Measurements from ENCODE around the gene IFNL4.
"Not testable (repeated sequence)": the region's sequence is repeated elsewhere in the genome, so short reads cannot be mapped to it uniquely, and the experiment has no call there.

Gene IFNL4

DNA sequence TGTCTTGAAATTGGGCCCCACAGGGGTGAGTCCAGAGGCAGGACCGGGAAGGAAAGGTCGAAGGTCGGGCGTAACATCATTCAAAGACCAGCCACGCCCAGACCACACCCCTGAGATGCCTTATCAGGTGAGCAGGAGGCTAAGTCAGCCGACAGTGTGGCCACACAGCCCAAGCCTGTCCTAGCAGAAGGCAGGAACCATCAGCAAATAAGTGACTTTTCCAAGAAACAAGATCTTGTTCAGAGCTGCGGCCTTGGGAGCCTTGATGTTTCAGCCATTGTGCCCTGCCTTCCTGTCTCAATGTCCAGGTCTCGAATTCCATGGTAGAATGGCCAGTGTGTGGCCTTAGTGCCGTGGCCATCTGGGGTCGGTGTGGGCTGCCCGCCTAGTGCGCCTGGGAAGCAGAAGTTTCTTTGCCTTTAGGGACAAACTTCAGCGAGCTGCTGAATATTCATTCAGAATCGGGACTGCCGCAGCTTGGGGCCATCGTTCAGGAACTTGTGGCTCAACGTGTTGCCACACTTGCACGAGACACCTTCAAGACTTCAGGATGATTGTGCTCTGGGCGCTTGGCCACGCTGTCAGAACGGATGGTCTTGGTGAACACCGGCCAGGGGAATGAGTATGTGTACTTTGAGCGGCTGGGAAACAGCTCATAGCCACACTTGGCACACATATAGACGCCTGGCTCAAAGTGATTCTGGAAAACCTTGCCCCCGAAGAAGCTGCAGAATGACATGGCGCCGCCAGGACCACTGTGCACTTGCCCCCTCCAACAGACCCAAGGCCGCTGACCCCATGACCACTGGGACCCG lies 6.1 kb upstream of the IFNL4 start:
- DNase-seq (ENCODE audit: low read depth), result no peak

DNA sequence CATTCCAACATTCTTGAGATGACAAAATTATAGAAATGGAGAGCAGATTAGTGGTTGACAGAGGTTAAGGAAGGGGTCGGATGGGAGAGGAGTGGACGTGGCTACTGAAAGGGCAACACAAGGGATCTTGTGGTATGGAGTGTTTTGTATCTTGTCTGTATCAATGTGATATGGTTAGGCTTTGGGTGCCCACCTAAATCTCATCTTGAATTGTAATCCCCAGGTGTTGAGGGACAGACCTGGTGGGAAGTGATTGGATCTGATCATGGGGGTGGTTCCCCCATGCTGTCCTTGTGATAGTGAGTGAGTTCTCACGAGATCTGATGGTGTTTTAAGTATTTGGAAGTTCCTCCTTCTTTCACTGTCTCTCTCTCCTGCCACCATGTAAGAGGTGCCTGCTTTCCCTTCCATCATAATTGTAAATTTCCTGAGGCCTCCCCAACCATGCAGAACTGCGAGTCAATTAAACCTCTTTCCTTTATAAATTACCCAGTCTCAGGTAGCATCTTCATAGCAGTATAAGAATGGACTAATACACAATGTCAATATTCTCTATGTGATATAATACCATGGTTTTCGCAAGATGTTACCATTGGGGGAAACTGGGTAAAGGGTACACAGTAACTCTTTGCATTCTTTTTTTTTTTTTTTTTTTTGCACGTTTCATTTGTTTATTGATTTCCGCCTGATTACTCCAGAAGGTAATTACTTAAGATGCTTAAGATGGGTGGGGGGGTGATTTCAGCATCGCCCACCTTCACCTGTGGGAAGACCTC lies 4.9 kb upstream of the IFNL4 start:
- no peak for DNase-seq (ENCODE audit: low read depth)

DNA sequence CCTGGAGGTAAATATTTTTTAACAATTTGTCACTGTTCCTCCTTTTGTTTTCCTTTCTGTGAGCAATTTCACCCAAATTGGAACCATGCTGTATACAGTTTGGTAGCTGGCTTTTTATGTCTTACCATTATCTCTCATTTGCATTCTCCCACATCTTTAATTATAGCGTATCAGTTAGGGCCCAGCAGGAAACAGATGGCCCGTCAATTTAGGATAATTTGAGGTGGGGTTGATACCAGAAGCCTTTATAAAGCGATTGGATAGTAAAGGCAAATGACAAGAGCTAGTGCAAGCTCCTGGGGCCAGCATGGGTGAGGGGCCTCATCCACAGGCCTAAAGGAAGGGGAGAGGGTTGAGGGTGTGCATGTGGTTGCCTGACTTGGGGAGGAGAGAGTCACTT lies 3.8 kb upstream of the IFNL4 start:
- no peak for DNase-seq (ENCODE audit: low read depth)

DNA sequence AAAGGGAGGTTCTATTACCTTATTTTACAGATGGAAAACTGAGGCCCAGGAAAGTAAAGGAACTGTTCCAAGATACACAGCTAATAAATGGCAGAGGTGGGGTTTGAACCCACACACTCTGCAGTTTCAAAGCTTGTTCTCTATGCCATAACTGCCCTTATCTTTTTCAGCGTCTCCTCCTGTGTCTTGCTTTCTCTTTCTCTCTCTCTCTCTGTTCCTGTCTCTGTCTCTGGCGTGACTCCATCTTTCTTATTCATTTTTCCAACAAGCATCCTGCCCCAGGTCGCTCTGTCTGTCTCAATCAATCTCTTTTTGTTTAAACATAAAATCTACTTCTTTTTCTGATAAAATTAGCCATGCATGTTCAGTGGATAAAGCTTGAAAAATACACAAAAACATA lies 3.2 kb upstream of the IFNL4 start:
- no peak for DNase-seq (ENCODE audit: low read depth)

DNA sequence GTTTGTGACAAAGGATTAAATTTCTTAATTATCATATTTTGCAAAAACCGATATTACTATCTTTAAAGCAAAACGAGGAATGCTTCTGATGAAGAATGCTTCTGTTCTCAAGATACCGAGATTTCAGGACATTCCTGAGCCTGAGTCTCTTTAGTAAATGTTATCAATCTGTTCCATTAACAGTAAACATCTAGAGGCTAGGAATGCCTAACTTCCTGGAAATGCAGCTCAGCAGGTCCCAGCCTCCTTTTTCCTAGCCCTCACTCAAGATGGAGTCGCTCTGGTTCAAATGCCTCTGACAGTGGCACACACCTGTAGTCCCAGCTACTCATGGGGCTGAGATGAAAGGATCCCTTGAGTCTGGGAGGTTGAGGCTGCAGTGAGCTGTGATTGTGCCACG lies 2.4 kb upstream of the IFNL4 start:
- no peak for DNase-seq (ENCODE audit: low read depth)

DNA sequence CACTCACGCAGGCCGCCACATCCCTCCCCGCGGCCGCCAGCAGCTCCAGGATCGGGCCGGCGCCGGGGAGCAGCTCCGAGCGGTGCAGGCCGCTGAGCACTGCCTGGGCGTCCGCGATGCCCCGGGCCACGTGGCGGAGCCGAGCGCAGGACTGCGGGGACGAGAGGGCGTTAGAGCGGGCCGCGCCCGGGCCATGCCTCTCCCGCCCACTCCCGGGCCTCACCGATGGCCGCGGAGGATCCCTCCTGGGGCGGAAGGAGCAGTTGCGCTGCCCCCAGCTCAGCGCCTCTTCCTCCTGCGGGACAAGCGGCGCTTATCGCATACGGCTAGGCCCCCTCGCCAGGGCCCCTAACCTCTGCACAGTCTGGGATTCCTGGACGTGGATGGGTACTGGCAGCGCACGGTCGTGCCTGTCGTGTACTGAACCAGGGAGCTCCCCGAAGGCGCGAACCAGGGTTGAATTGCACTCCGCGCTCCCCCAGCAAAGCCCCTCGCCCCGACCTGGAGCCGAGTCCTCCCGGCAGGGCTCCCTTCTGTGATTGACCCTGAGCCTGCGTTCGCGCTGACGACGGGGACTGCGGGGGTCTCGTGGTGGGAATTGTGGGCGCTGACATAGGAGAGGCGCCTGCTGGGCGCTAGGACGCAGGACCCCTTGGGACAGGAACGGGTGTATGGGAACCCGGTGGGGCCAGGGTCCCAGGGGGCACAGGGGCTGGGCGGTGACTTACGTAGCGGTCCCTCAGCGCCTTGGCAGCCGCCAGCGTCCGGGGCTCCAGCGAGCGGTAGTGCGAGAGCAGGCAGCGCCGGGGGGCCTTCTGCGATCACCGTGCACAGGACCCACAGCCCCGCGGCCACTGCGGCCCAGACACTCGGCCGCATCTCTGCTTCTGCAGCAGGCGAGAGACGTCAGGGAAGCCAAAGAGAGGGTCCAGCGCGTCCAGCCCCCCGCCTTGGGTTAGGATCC lies 673 bp downstream of the IFNL4 start:
- no peak for DNase-seq (ENCODE audit: low read depth)

DNA sequence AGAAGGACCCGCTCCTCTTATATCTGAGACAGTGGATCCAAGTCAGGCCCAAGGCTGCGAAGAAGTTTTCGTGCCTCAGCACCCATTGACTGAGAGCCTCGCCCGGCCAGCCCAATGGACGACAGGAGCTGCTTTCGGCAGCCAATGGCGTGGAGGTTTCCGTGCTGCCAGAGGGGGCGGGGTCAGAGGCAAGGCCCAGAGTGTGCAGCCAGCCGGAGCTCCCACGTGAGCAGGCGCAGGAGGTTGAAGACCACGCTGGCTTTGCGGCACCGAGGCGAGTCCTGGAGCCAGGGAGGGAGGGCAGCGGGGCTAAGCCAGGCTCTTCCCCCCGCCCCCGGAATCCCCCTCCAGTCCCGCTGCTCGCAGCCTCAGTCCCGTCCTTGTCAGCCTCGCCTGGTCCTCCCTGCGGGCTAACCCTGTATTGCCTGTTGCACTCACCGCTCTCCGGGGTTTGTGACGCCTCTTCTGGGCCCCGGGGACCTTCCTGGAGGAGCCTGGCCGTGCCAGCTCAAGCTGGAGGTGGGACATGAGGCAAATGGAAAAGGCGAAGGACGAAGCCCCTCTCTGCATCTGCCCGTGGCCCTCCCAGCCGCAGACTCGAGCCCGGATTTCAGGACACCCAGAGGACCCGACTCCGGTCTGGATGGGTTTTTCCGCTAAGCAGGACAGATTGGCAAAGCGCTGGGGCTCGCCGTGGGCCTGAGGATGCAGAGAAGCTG lies 1.5 kb downstream of the IFNL4 start:
- no peak for DNase-seq (ENCODE audit: low read depth)

DNA sequence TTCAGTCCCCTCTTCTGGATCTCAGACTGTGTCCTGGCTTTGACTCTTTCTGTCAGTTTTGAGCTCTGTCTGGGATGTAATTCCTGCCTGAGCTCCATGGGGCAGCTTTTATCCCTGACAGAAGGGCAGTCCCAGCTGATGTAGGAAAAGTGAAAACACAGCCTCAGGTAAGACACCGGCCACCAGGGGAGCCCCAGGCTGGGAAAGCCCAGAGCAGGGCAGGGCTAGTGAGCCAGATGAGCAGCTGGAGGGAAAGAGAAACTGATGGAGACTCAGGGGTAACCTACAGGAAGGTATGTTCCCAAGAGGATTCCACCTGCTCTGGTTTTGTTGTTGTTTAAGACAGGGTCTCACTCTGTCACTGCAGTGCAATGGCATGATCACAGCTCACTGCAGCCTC lies 3.5 kb downstream of the IFNL4 start:
- DNase-seq (ENCODE audit: low read depth), result not testable (repeated sequence)

DNA sequence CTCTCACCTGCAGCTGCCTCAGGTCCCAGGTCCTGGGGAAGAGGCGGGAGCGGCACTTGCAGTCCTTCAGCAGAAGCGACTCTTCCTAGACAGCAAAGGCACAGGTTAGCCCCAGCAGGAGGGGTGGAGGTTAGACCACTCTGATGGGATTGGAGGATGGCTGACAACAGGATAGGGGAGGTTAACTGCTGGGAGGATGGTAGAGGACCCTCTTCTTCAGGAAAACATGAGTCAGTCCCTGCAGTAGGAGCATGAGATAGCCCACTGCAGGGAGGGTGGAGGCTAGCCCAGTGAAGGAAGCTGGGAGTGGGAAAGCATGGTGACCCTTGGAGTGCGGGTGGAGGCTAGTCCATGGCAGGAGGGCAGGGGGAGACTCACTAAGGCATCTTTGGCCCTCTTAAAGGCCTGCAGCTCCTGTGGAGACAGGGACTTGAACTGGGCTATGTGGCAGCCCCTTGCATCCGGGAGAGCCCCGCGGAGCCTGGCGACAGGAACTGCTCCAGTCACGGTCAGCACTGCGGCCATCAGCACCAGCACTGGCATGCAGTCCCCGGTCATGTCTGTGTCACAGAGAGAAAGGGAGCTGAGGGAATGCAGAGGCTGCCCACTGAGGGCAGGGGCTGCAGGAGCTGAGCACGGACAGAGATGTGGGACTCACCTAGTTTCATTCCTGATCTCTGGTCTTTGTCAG lies 4.1 kb downstream of the IFNL4 start, which contains the start of gene IFNL3:
IFNL3 (minus strand) TSS at position 597 of the 691 bp plus-strand sequence; CDS start at position 558, 39 bp downstream.
- DNase-seq (ENCODE audit: low read depth), result not testable (repeated sequence)

DNA sequence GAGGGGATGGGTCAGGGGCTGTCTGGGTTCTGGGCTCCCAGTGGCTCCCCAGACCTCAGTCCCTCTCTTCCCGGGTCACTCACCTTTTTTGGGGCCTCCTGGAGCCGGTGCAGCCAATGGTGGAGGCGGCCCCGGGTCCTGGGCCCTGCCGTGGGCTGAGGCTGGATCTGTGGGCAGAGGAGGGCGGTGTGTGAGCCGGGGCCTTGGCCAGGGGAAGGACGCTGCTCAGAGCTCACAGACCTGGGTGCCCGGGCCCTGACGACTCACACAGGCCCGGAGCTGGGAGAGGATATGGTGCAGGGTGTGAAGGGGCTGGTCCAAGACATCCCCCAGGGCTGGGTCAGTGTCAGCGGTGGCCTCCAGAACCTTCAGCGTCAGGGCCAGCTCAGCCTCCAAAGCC lies 4.9 kb downstream of the IFNL4 start:
- not testable (repeated sequence) for DNase-seq (ENCODE audit: low read depth)

DNA sequence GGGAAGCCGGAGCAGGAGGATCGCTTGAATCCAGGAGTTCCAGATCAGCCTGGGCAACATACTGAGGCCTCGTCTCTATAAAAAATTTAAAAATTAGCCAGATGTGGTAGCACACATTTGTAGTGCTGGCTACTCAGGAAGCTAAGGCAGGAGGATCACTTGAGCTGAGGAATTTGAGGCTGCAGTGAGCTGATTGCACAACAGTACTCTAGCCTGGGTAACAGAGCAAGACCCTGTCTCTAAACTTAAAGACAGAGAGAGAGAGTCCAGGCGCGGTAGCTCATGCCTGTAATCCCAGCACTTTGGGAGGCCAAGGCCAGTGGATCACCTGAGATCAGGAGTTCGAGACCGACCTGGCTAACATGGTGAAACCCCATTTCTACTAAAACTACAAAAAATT lies 8.2 kb downstream of the IFNL4 start:
- no peak for DNase-seq (ENCODE audit: low read depth)

DNA sequence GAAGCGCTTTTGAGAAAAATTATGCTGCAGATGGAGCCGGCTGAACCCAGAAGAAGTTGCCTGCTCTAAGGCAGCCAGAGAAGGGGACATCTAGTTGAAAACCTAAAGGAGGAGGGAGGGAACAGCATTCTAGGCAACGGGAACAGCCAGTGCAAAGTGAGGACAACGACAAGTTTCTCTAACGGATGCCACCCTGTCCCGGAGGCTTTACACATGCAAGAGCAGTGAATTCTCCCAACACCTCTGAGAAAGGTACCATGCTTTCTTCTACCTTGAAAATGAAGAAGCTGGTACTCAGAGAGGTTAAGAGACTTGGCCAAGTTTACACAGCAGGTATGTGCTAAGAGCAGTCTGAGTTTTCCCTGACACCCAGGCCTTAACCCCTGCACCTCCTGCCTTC lies 9.7 kb downstream of the IFNL4 start:
- no peak for DNase-seq (ENCODE audit: low read depth)

DNA sequence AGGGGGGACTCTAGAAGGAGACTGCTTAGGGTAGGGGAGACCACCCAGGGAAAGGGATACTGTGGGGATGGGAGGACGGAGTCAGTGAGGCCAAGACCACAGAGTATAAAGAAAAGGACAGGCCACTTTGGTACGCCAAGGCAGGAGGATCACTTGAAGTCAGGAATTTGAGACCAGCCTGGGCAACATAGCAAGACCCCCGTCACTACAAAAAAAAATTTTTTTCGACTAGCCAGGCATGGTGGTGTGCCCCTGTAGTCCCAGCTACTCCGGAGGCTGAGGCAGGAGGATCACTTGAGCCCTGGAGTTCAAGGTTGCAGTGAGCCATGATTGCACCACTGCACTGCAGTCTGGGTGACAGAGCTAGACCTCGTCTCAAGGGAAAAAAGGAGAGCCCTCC lies 10.4 kb downstream of the IFNL4 start:
- no peak for DNase-seq (ENCODE audit: low read depth)

DNA sequence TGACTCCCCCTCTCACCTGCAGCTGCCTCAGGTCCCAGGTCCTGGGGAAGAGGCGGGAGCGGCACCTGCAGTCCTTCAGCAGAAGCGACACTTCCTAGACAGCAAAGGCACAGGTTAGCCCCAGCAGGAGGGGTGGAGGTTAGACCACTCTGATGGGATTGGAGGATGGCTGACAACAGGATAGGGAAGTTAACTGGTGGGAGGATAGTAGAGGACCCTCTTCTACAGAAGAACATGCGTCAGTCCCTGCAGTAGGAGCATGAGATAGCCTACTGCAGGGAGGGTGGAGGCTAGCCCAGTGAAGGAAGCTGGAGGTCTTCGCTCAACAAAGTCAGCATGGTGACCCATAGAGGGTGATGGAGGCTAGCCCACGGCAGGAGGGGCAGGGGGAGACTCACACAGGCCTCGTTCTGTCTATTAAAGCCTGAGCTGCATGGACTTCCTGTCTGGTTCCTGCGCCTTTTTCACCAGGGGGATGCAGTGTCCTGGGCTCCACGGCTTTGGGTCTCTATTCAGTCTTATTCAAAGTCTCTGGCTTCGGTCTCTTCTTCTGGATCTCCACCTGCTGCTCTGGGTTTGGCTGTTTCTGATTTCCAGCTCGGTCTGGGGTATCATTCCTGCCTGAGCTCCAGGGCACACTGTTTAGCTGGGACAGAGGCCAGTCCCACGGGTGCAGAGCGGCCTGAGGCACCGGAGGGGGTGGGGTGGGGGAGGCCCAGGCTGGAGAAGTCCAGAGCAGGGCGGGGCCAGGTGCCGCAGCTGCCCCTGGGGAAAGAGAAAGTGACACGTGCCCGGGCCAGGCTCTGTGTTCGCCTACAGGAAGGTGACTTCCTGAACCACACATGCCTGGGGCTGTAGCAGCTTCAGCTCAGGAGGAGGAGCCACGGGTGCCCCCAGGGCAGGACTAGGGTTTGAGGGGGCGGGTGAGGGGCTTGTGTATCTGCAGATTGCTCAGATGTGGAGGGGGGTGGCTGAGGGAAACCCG lies 11.2 kb downstream of the IFNL4 start:
- no peak for DNase-seq (ENCODE audit: low read depth)

DNA sequence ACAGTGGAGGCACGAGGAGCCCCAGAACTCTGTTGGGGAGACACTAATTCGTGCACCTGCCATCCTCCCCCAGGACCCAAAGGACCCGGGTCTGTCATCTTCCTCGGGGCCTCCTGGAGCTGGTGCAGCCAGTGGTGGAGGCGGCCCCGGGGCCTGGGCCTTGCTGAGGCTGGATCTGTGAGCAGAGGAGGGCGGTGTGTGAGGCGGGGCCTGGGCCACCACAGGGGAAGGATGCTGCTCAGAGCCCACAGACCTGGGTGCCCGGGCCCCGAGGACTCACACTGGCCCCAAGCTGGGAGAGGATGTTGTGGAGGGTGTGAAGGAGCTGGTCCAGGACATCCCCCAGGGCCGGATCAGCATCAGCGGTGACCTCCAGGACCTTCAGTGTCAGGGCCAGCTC lies 12.1 kb downstream of the IFNL4 start:
- no peak for DNase-seq (ENCODE audit: low read depth)

DNA sequence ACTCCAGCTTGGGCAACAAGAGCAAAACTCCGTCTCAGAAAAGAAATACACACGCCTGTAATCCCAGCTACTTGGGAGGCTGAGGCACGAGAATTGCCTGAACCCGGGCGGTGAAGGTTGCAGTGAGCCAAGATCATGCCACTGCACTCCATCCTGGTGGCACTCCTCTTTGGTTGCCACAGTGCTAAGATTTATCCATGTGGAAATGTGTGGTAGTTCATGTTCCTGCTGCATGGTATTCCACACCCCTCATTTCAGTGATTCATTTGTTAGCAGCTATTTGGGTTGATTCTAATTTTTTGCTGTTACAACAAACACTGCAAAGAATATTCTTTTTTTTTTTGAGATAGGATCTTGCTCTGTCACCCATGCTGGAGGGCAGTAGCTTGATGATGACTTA lies 15.9 kb downstream of the IFNL4 start:
- no peak for DNase-seq (ENCODE audit: low read depth)

DNA sequence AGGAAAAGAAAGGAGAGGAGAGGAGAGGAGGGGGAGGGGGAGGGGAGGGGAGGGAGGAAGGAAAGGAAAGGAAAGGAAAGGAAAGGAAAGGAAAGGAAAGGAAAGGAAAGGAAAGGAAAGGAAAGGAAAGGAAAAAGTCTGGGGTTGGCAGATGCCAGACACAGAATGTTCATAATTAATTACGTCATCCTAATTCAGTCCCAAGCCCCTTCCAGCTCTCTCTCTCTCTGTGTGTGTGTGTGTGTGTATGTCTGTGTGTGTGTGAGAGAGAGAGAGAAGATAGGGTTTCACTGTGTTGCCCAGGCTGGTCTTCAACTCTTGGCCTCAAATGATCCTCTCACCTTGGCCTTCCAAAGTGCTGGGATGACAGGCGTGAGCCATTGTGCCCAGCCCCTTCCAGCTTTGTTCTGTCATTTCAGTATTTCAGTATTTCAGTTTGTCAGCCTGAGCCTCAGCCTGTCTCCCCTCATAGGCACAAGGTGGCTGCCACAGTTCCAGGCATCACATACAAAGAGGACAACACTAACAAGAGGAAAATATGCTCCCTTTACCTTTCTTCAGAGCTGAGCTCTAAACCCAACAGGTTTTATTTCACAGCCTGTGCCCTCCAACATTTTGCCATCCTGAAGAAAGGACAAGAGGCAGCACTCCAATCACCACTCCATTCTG lies 18.4 kb downstream of the IFNL4 start:
- DNase-seq (ENCODE audit: low read depth), result no peak

DNA sequence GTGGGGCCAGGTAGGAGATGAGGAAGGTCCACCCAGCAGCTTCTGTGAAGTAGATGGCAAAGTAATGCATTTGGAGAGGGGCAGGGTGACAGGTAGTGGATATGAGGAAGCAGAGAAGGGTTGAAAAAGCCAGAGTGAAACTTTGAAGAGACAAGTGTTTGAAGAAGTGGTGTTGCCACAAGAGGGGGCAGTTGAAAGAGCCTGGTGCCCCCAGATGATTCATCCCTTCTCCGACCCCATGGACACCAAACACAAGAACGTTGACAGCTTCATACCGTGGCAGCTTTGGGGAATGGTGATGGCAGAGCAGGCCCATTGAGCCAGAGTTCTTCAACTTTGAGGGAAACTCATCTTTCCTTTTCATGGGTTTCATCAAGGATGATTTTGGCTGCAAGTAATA lies 23.7 kb downstream of the IFNL4 start:
- no peak for DNase-seq (ENCODE audit: low read depth)

DNA sequence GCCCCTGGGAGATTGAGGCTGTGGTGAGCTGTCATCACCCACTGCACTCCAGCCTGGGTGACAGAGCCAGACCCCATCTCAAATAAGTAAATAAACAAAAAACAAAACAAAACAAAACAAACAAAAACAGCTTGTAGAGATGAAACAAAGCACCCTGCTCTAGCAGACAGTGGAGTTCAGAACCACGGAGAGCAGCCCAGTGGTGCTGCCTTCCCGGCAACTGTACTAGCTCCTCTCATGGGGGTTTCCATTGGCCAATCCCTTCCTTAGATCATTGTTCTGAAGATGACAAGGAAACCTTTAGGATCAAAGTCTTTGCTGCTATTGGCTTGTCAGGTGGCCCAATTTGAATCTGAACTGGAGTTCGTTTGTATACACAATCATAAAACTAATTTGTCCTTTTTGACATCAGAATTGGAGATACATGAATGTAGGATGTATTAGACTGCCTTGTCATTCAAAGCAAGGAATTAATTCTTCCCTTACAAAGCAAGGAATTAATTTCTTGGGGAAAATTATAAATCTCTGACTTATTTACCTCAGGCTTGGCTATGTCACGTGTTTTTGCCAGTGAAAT lies 24.9 kb downstream of the IFNL4 start:
- DNase-seq (ENCODE audit: low read depth), result no peak

Measured in GM04504 (cell line).